Endothelial cell (in vitro differentiated cells): ENCODE measurements around the gene TSGA10. TPM values are rescaled to one million over a fixed set of nuclear protein-coding genes. Genes with fewer than 3 reads are reported as not detected.

Source experiments
- DNase-seq: peaks from one replicate; pipeline ENCODE4 v3.0.0; 2021; ENCODE audit warnings: low spot score
- H3K27ac Mint-ChIP-seq: one replicate; pipeline ENCODE4 v1.8.0; 2021; ENCODE audit warnings: mixed read lengths, inconsistent platforms; ENCODE audit not compliant: unreplicated experiment
- H3K27me3 Mint-ChIP-seq: one replicate; pipeline ENCODE4 v1.8.0; 2021; ENCODE audit warnings: mild to moderate bottlenecking, moderate library complexity, mixed read lengths, inconsistent platforms; ENCODE audit not compliant: unreplicated experiment
- H3K36me3 Mint-ChIP-seq: one replicate; pipeline ENCODE4 v1.8.0; 2021; ENCODE audit warnings: mild to moderate bottlenecking, low read depth, mixed read lengths, inconsistent platforms; ENCODE audit not compliant: unreplicated experiment
- H3K4me1 Mint-ChIP-seq: one replicate; pipeline ENCODE4 v1.8.0; 2021; ENCODE audit warnings: mild to moderate bottlenecking, mixed read lengths, inconsistent platforms; ENCODE audit not compliant: unreplicated experiment
- H3K4me3 Mint-ChIP-seq: one replicate; pipeline ENCODE4 v1.8.0; 2021; ENCODE audit warnings: mild to moderate bottlenecking, mixed read lengths, inconsistent platforms; ENCODE audit not compliant: unreplicated experiment
- H3K9me3 Mint-ChIP-seq: one replicate; pipeline ENCODE4 v1.8.0; 2021; ENCODE audit warnings: mixed read lengths, inconsistent platforms; ENCODE audit not compliant: unreplicated experiment
- total RNA-seq: library from RNA; stranded (reverse); fragmentation: NEBNext Ultra II Directional; extraction: Animal tissue kit (Norgen Biotek cat#: 25700); gene quantifications from one replicate; pipeline ENCODE4 v1.2.1, GENCODE V29; 2021; ENCODE audit not compliant: unreplicated experiment
- TF ChIP-seq, protein P1 (sequence below): fragments of 200-600 bp; sonication (generic); IDR thresholded peaks from one replicate; pipeline ENCODE4 v1.5.0; 2021; ENCODE audit warnings: antibody characterized with exemption; ENCODE audit not compliant: unreplicated experiment

Gene TSGA10
- total RNA-seq, 1 donor from 2014 or later: 4.2 TPM

DNA sequence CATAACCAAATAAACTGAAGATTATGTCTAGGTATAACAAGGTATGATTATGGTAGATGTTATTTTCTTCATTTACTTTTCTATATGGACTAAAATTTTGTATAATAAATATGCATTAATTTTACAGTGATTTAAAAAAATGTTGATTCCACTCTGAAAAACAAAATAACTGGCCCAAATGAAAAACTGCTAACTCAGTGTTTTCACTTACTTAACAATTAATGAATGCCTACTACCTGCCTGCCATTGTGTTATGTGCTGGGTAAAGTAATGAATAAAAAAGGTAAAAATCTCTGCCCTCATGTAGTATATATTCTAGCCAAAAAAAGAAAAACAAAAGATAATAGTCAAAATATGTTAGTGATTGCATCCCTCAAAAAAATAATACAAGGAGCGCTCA, 42.8 kb downstream of the TSGA10 start:
- no peak overlapping the region for H3K27ac Mint-ChIP-seq
- H3K36me3 Mint-ChIP-seq: no peaks in the 10 kb centered on the region
- no peak overlapping the region for H3K4me3 Mint-ChIP-seq
- TF ChIP-seq, protein P1, sequence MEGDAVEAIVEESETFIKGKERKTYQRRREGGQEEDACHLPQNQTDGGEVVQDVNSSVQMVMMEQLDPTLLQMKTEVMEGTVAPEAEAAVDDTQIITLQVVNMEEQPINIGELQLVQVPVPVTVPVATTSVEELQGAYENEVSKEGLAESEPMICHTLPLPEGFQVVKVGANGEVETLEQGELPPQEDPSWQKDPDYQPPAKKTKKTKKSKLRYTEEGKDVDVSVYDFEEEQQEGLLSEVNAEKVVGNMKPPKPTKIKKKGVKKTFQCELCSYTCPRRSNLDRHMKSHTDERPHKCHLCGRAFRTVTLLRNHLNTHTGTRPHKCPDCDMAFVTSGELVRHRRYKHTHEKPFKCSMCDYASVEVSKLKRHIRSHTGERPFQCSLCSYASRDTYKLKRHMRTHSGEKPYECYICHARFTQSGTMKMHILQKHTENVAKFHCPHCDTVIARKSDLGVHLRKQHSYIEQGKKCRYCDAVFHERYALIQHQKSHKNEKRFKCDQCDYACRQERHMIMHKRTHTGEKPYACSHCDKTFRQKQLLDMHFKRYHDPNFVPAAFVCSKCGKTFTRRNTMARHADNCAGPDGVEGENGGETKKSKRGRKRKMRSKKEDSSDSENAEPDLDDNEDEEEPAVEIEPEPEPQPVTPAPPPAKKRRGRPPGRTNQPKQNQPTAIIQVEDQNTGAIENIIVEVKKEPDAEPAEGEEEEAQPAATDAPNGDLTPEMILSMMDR: no peak
- peaks cover 2% of the 10 kb centered on the region for H3K27me3 Mint-ChIP-seq
- no peaks in the 10 kb centered on the region for H3K9me3 Mint-ChIP-seq
- no peak for DNase-seq
- peaks cover 9% of the 10 kb centered on the region for H3K4me1 Mint-ChIP-seq

DNA sequence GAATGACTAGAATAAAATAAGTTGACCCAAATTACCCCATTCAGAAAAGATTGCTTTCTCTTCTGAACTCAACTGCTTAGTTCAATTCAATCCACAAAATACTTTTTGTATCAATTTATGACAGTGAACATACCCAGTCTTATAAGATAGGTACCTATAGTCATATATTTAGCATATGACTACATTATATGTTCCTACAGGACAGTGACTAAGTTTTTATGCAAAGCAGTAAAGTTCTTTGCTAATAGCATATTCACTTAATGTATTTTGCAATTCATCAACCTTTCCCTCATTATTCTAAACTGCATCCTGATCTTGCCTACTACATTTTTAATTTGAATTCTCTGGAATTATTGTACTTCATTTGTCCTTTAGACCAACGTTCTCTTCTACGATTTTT, 43.5 kb downstream of the TSGA10 start:
- no peaks in the 10 kb centered on the region for H3K36me3 Mint-ChIP-seq
- no peak overlapping the region for H3K4me3 Mint-ChIP-seq
- no peaks in the 10 kb centered on the region for H3K9me3 Mint-ChIP-seq
- TF ChIP-seq, protein P1: no peak
- H3K4me1 Mint-ChIP-seq: peaks cover 9% of the 10 kb centered on the region
- peaks cover 2% of the 10 kb centered on the region for H3K27me3 Mint-ChIP-seq
- H3K27ac Mint-ChIP-seq: no peak overlapping the region
- DNase-seq: no peak

DNA sequence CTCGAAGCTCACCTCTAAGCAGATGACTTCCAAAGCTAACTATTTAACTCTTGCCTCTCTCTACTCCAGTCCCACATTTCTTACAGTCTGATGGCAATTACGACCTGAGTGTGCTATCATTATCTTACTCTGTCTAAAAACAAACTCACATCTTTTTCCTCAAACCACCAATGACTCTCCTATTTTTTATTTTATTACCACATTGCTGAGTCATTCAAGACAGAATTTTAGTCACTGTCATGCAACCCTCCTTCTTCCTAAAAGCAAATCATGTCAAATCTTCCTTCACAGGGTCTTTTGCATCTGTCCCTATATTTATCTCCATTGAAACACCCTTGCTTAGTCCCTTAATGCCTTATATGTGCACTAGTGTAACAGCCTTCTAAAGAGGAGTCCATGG, 47.8 kb downstream of the TSGA10 start:
- TF ChIP-seq, protein P1: no peak
- Mint-ChIP-seq H3K9me3 (no peaks in the 10 kb centered on the region), H3K27me3 (no peaks in the 10 kb centered on the region), H3K36me3 (no peaks in the 10 kb centered on the region), H3K27ac (no peak overlapping the region), H3K4me1 (no peaks in the 10 kb centered on the region), H3K4me3 (no peak overlapping the region)
- DNase-seq: no peak

DNA sequence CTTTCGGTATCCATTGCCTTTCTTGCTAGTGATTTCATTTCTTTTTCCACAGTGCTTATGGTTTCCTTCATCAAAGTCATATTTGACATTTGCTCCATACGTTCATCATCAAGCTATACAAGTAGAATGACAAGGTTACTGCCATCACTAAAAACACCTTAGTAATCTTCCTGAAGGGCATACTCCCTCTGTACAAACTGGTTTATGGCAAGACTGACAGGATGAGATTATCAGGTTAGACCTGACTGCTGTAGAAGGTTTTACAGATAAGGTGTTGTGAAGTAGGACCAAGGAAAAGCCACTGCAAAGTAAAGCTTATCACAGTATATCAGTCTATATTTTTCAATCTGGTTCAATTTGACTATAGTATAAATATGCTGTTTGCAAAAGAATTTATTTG, 50.7 kb downstream of the TSGA10 start:
- H3K27me3 Mint-ChIP-seq: no peaks in the 10 kb centered on the region
- H3K9me3 Mint-ChIP-seq: no peaks in the 10 kb centered on the region
- DNase-seq: no peak
- H3K4me3 Mint-ChIP-seq: no peak overlapping the region
- no peaks in the 10 kb centered on the region for H3K4me1 Mint-ChIP-seq
- no peak overlapping the region for H3K27ac Mint-ChIP-seq
- TF ChIP-seq, protein P1: no peak
- no peaks in the 10 kb centered on the region for H3K36me3 Mint-ChIP-seq

GRCh38 chr2:99101697-99102096, 53.0 kb downstream of the TSGA10 start:
- Mint-ChIP-seq H3K27me3 (no peaks in the 10 kb centered on the region), H3K4me1 (no peaks in the 10 kb centered on the region), H3K4me3 (no peak overlapping the region), H3K27ac (no peak overlapping the region), H3K9me3 (no peaks in the 10 kb centered on the region), H3K36me3 (no peaks in the 10 kb centered on the region)
- no peak for DNase-seq
- TF ChIP-seq, protein P1: no peak
